Peyer's patch (tissue), 4 donors: ENCODE data around the gene NR5A1.

Source experiments
- POLR2A ChIP-seq, 2 donors: fragments of 450-650 bp; IDR thresholded peaks; one replicate each; pipeline ENCODE4 v1.5.1; 2017; ENCODE audit warnings: antibody characterized with exemption in 2 of 2, mild to moderate bottlenecking in 2 of 2, moderate library complexity in 2 of 2
- TF ChIP-seq, protein P1 (sequence below), 6 experiments: fragments of 450-650 bp in 4 of 6; fragments of 200-600 bp in 2 of 6; sonication (generic) in 1 of 6; IDR thresholded peaks; one replicate each; pipeline ENCODE4 v1.5.1; 2017 to 2019; ENCODE audit warnings: antibody characterized with exemption in 6 of 6, mild to moderate bottlenecking in 3 of 6, moderate library complexity in 1 of 6

DNA sequence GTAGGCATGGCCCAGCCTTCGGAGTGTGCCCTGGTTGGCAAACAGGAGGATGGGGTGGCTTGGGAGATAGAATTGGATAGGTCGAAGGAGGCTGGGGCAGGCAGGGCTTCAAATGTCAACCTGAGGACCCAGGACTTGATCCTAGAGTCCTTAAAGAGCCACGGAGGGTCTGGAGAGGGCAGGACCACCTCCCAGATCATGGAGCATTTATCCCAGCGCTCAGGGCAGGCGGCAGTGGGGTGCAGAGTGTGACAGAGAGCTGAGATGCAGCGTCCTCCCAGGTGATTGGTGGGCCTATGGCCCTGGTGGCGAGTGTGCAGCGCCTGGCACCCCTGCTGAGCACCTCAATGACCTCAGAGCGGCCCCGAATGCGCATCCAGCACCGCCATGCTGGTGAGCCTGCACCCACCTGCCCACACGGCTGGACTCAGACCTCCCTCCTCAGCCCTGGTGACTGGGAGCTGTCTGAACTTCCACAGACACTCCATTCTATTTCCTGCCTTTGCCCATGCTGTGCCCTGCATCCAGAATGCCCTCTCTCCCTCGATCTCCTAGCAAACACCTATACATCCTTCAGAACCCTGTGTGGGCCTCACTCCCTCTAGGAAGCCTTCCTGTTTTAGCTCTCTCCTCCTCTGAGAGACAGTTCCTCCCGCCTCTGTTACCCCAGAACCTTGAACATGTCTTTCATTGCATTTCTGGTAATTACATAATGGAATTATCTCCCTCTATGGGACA is 50.7 kb downstream of the NR5A1 start:
- TF ChIP-seq, protein P1, sequence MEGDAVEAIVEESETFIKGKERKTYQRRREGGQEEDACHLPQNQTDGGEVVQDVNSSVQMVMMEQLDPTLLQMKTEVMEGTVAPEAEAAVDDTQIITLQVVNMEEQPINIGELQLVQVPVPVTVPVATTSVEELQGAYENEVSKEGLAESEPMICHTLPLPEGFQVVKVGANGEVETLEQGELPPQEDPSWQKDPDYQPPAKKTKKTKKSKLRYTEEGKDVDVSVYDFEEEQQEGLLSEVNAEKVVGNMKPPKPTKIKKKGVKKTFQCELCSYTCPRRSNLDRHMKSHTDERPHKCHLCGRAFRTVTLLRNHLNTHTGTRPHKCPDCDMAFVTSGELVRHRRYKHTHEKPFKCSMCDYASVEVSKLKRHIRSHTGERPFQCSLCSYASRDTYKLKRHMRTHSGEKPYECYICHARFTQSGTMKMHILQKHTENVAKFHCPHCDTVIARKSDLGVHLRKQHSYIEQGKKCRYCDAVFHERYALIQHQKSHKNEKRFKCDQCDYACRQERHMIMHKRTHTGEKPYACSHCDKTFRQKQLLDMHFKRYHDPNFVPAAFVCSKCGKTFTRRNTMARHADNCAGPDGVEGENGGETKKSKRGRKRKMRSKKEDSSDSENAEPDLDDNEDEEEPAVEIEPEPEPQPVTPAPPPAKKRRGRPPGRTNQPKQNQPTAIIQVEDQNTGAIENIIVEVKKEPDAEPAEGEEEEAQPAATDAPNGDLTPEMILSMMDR (IDR thresholded peaks at IDR 0.05), result no peak
- no peak for TF ChIP-seq POLR2A (IDR thresholded peaks at IDR 0.05)
